Mucosa of stomach (tissue), 1 donor: ENCODE results near the gene TBC1D14.

Experiments used
- H3K27me3 ChIP-seq: one replicate; pipeline ENCODE4 v1.7.0; 2013; ENCODE audit warnings: mild to moderate bottlenecking, low read length; ENCODE audit not compliant: control insufficient read depth, insufficient read depth
- H3K36me3 ChIP-seq: one replicate; pipeline ENCODE4 v1.7.0; 2013; ENCODE audit warnings: low read length; ENCODE audit not compliant: control insufficient read depth, insufficient read depth
- H3K4me1 ChIP-seq: one replicate; pipeline ENCODE4 v1.7.0; 2013; ENCODE audit warnings: mild to moderate bottlenecking, low read length; ENCODE audit not compliant: control insufficient read depth, insufficient read depth
- H3K4me3 ChIP-seq: one replicate; pipeline ENCODE4 v1.7.0; 2013; ENCODE audit warnings: low read length
- H3K9ac ChIP-seq: one replicate; pipeline ENCODE4 v1.7.0; 2013; ENCODE audit warnings: mild to moderate bottlenecking, low read length, moderate library complexity
- H3K9me3 ChIP-seq: one replicate; pipeline ENCODE4 v1.7.0; 2013; ENCODE audit warnings: mild to moderate bottlenecking, low read length, moderate library complexity; ENCODE audit not compliant: control insufficient read depth
- donor health status: Pancreatic carcinoma.

The TBC1D14 gene

GRCh38 chr4:6996481-6996880, 86.9 kb downstream of the TBC1D14 start:
- H3K4me3 ChIP-seq = no peak overlapping the region
- no peaks in the 10 kb centered on the region for H3K27me3 ChIP-seq
- peaks cover 4% of the 10 kb centered on the region for H3K36me3 ChIP-seq
- H3K9me3 ChIP-seq = no peaks in the 10 kb centered on the region
- no peak overlapping the region for H3K9ac ChIP-seq
- peaks cover 27% of the 10 kb centered on the region for H3K4me1 ChIP-seq

GRCh38 chr4:6999172-7000086, 89.8 kb downstream of the TBC1D14 start:
- Histone ChIP-seq H3K9me3 (no peaks in the 10 kb centered on the region), H3K36me3 (peaks cover 4% of the 10 kb centered on the region), H3K4me1 (peaks cover 7% of the 10 kb centered on the region), H3K4me3 (no peak overlapping the region), H3K9ac (no peak overlapping the region), H3K27me3 (no peaks in the 10 kb centered on the region)

- Histone ChIP-seq H3K27me3 (no peaks in the 10 kb centered on the region), H3K9me3 (no peaks in the 10 kb centered on the region), H3K4me1 (peaks cover 7% of the 10 kb centered on the region), H3K4me3 (no peak overlapping the region), H3K9ac (no peak overlapping the region), H3K36me3 (peaks cover 4% of the 10 kb centered on the region)
These were observed 91.0 kb downstream of the TBC1D14 start for GRCh38 chr4:7000421-7001176.

GRCh38 chr4:7001271-7001670, 91.6 kb downstream of the TBC1D14 start:
- Histone ChIP-seq H3K9me3 (no peaks in the 10 kb centered on the region), H3K27me3 (no peaks in the 10 kb centered on the region), H3K9ac (no peak overlapping the region), H3K4me3 (no peak overlapping the region), H3K4me1 (peaks cover 7% of the 10 kb centered on the region), H3K36me3 (peaks cover 4% of the 10 kb centered on the region)

- Histone ChIP-seq H3K9ac (no peak overlapping the region), H3K27me3 (no peaks in the 10 kb centered on the region), H3K4me1 (peaks cover 7% of the 10 kb centered on the region), H3K36me3 (no peaks in the 10 kb centered on the region), H3K4me3 (no peak overlapping the region), H3K9me3 (no peaks in the 10 kb centered on the region)
These were observed 92.7 kb downstream of the TBC1D14 start for GRCh38 chr4:7002336-7002735.

GRCh38 chr4:7003176-7003878, 93.7 kb downstream of the TBC1D14 start:
- Histone ChIP-seq H3K9ac (no peak overlapping the region), H3K27me3 (no peaks in the 10 kb centered on the region), H3K36me3 (no peaks in the 10 kb centered on the region), H3K9me3 (no peaks in the 10 kb centered on the region), H3K4me3 (no peak overlapping the region), H3K4me1 (peaks cover 7% of the 10 kb centered on the region)

GRCh38 chr4:7003879-7004240, 94.2 kb downstream of the TBC1D14 start:
- H3K9ac ChIP-seq = no peak overlapping the region
- H3K27me3 ChIP-seq = no peaks in the 10 kb centered on the region
- H3K4me3 ChIP-seq = no peak overlapping the region
- H3K4me1 ChIP-seq = peaks cover 7% of the 10 kb centered on the region
- H3K9me3 ChIP-seq = no peaks in the 10 kb centered on the region
- H3K36me3 ChIP-seq = peaks cover under 1% of the 10 kb centered on the region

GRCh38 chr4:7004331-7004730, 94.7 kb downstream of the TBC1D14 start:
- no peak overlapping the region for H3K9ac ChIP-seq
- no peaks in the 10 kb centered on the region for H3K27me3 ChIP-seq
- no peaks in the 10 kb centered on the region for H3K9me3 ChIP-seq
- peaks cover 3% of the 10 kb centered on the region for H3K36me3 ChIP-seq
- H3K4me1 ChIP-seq = peaks cover 5% of the 10 kb centered on the region
- H3K4me3 ChIP-seq = no peak overlapping the region

- no peaks in the 10 kb centered on the region for H3K27me3 ChIP-seq
These were observed 95.9 kb downstream of the TBC1D14 start for GRCh38 chr4:7005571-7005970.

GRCh38 chr4:7006411-7006810, 96.8 kb downstream of the TBC1D14 start:
- Histone ChIP-seq H3K36me3 (peaks cover 3% of the 10 kb centered on the region), H3K9ac (no peak overlapping the region), H3K27me3 (no peaks in the 10 kb centered on the region), H3K9me3 (no peaks in the 10 kb centered on the region), H3K4me3 (no peak overlapping the region), H3K4me1 (no peaks in the 10 kb centered on the region)

More at GRCh38 chr4:7005571-7005970, 95.9 kb downstream of the TBC1D14 start:
- Histone ChIP-seq H3K9me3 (no peaks in the 10 kb centered on the region), H3K36me3 (peaks cover 3% of the 10 kb centered on the region), H3K4me1 (no peaks in the 10 kb centered on the region), H3K9ac (no peak overlapping the region), H3K4me3 (no peak overlapping the region)

- no peaks in the 10 kb centered on the region for H3K4me1 ChIP-seq
- no peak overlapping the region for H3K4me3 ChIP-seq
- peaks cover 3% of the 10 kb centered on the region for H3K36me3 ChIP-seq
- H3K27me3 ChIP-seq = no peaks in the 10 kb centered on the region
- H3K9me3 ChIP-seq = no peaks in the 10 kb centered on the region
- H3K9ac ChIP-seq = no peak overlapping the region
These were observed 97.7 kb downstream of the TBC1D14 start for GRCh38 chr4:7007142-7007907.
